Measurements from ENCODE around the gene STK33. TPM values are rescaled to one million over a fixed set of nuclear protein-coding genes. Genes with fewer than 3 reads are reported as not detected.

The STK33 gene
- total and polyA plus RNA-seq, 12 donors = 6.8 to 36.0 (median 17.2) TPM

DNA sequence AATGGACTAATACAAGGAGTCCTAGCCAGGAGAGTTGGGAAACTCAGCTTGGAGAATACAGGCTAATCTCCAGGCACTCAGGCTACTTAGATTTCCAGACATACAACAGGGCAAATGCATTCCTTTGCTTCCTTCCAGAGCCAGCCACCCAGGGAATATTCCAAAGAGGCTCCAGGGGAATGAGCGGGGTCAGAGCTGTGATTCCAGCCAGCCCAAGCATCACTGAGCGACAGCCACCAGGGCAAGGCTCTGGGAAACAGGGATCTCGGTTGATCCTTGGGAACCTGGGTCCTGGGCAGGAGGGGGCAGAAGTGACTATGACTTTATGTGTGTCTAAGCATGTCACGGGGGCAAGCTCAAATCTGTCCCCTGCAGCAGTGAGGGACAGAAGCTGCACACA lies 218.1 kb downstream of the STK33 start:
- TF ChIP-seq, protein P1, sequence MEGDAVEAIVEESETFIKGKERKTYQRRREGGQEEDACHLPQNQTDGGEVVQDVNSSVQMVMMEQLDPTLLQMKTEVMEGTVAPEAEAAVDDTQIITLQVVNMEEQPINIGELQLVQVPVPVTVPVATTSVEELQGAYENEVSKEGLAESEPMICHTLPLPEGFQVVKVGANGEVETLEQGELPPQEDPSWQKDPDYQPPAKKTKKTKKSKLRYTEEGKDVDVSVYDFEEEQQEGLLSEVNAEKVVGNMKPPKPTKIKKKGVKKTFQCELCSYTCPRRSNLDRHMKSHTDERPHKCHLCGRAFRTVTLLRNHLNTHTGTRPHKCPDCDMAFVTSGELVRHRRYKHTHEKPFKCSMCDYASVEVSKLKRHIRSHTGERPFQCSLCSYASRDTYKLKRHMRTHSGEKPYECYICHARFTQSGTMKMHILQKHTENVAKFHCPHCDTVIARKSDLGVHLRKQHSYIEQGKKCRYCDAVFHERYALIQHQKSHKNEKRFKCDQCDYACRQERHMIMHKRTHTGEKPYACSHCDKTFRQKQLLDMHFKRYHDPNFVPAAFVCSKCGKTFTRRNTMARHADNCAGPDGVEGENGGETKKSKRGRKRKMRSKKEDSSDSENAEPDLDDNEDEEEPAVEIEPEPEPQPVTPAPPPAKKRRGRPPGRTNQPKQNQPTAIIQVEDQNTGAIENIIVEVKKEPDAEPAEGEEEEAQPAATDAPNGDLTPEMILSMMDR (IDR thresholded peaks at IDR 0.05) = no peak
- TF ChIP-seq POLR2A (IDR thresholded peaks at IDR 0.05) = no peak
- H3K27me3 ChIP-seq = no peaks in the 10 kb centered on the region
- H3K4me1 ChIP-seq (replicated peaks in 1 of 2) = no peaks in the 10 kb centered on the region
- H3K4me3 ChIP-seq = no peak overlapping the region
- intact Hi-C loops (cut with DNase I) = no loop called here
- no peak overlapping the region for H3K27ac ChIP-seq
- DNase-seq = peak in 1 of 7 donors; percentile 20
- H3K9me3 ChIP-seq (replicated peaks in 1 of 3) = no peaks in the 10 kb centered on the region
- WGBS, 4 donors = 68 to 84% (median 72%) methylated on average over 3 to 4 of the region's 4 CpGs
- no peaks in the 10 kb centered on the region for H3K36me3 ChIP-seq (replicated peaks in 1 of 2)

DNA sequence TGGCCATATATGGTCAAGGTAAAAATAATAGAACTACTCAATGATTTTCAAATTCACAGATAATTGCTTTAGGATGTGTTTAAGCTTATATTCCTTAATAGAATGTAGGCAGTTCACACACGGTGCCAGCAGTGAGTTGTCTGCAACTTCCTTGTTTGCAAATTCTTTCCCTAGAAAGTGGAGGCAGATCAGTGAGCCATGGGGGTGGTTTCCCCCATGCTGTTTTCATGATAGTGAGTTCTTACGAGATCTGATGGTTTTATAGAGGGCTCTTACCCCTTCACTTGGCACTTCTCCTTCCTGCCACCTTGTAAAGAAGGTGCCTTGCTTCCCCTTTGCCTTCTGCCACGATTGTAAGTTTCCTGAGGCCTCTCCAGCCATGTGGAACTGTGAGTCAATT lies 218.6 kb downstream of the STK33 start:
- Histone ChIP-seq H3K4me3 (no peak overlapping the region), H3K36me3 (replicated peaks in 1 of 2) (no peaks in the 10 kb centered on the region), H3K4me1 (replicated peaks in 1 of 2) (no peaks in the 10 kb centered on the region), H3K27ac (no peak overlapping the region), H3K9me3 (replicated peaks in 1 of 3) (no peaks in the 10 kb centered on the region), H3K27me3 (no peaks in the 10 kb centered on the region)
- WGBS, 4 donors = 39 to 46% (median 45%) methylated on average over 3 of the region's 3 CpGs
- intact Hi-C loops (cut with DNase I) = no loop called here
- peak in 1 of 7 donors; percentile 21 for DNase-seq
- TF ChIP-seq, protein P1 (IDR thresholded peaks at IDR 0.05) = no peak
- no peak for TF ChIP-seq POLR2A (IDR thresholded peaks at IDR 0.05)

DNA sequence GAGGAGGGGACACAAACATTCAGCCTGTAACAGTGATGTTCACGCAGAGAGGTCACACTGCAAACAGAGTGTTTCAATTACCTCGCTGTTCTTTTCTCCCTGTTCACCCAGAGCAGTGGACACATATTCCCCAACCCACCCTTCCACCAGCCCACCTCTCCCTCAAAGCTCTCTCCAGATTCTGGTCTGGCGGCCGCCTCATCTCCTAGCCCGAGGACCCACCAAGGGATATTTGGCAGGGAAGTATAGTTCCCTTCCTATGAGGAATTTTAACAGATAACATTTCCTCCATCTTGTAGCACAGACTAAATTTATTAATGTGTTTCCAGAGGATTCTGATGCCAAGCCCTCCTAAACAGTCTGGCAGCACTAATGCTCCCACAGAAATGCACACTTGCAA lies 219.3 kb downstream of the STK33 start:
- no peaks in the 10 kb centered on the region for H3K36me3 ChIP-seq (replicated peaks in 1 of 2)
- 86 to 96% (median 91%) methylated on average over 5 of the region's 5 CpGs for WGBS, 4 donors
- H3K27me3 ChIP-seq = no peaks in the 10 kb centered on the region
- intact Hi-C loops (cut with DNase I) = no loop called here
- no peak overlapping the region for H3K4me3 ChIP-seq
- peak in 1 of 7 donors; percentile 7 for DNase-seq
- H3K4me1 ChIP-seq (replicated peaks in 1 of 2) = no peaks in the 10 kb centered on the region
- no peak overlapping the region for H3K27ac ChIP-seq
- TF ChIP-seq POLR2A (IDR thresholded peaks at IDR 0.05) = no peak
- TF ChIP-seq, protein P1 (IDR thresholded peaks at IDR 0.05) = no peak
- H3K9me3 ChIP-seq (replicated peaks in 1 of 3) = no peaks in the 10 kb centered on the region

DNA sequence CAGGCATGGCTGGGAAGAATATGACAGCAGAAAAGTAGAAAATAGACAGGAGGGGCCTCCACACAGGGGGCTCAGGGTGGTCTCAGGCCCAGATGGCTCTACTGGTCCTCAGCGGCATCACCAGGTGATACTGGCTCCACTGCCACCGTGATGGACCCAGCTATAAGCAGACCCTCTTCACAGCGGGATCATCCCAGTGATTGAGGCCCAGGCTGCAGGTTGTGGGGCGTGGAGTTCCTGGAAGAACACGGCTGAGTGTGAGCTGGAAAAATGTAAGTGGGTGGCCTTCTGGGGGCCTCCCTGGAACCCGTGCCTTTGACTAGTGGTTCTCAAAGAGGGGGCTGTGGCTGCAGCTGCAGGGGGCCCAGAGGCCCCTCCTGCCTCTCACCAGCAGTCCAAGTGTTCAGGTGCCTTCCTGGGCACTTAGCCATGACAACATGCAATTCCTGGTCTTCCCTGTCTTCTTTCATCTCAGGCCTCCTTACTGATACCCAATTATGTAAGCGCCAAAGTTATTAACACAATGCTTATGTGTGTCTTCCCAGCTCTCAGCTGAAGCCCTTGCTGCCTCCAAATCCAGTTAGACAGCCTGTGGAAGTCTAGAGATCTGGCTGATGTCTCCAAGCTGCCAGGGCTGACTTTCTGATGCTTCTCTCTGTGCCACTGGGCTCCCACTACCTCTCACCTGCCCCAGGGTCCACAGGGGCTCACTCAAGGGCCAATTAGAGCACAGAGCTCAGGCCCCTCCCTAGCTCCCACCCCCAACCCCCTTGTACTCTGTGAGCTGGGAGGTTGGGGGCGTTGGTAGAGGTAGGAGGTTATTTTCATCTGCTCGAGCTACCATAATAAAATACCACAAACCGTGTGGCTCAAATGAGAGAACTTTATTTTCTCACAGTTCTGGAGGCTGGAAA lies 220.3 kb downstream of the STK33 start:
- TF ChIP-seq POLR2A (IDR thresholded peaks at IDR 0.05) = no peak
- TF ChIP-seq, protein P1 (IDR thresholded peaks at IDR 0.05) = no peak
- Histone ChIP-seq H3K27me3 (no peaks in the 10 kb centered on the region), H3K9me3 (replicated peaks in 1 of 3) (no peaks in the 10 kb centered on the region), H3K36me3 (replicated peaks in 1 of 2) (no peaks in the 10 kb centered on the region), H3K27ac (no peak overlapping the region), H3K4me1 (replicated peaks in 1 of 2) (no peaks in the 10 kb centered on the region), H3K4me3 (no peak overlapping the region)
- intact Hi-C loops (cut with DNase I) = no loop called here
- peak in 1 of 7 donors; percentile 30 for DNase-seq
- WGBS, 4 donors = 79 to 89% (median 88%) methylated on average over 8 to 10 of the region's 10 CpGs

Measured in adrenal gland (tissue), 12 donors.